HTR-8/SVneo (cell line): ENCODE data around the gene GBX1.

Experiments
- DNase-seq: peaks from one replicate; pipeline ENCODE4 v3.0.0; 2011; ENCODE audit warnings: low spot score, mixed read lengths; ENCODE audit not compliant: insufficient read length
- FAIRE-seq: peaks from 2 replicates; lab custom pipeline; 2011; peaks lifted over from hg19 to GRCh38; lab: Jason Lieb, UNC

The GBX1 gene

GRCh38 chr7:151195616-151196450, 28.3 kb upstream of the GBX1 start:
- FAIRE-seq: no peak
- DNase-seq: no peak

GRCh38 chr7:151194188-151194587, 26.7 kb upstream of the GBX1 start:
- no peak for FAIRE-seq
- DNase-seq: no peak

DNA sequence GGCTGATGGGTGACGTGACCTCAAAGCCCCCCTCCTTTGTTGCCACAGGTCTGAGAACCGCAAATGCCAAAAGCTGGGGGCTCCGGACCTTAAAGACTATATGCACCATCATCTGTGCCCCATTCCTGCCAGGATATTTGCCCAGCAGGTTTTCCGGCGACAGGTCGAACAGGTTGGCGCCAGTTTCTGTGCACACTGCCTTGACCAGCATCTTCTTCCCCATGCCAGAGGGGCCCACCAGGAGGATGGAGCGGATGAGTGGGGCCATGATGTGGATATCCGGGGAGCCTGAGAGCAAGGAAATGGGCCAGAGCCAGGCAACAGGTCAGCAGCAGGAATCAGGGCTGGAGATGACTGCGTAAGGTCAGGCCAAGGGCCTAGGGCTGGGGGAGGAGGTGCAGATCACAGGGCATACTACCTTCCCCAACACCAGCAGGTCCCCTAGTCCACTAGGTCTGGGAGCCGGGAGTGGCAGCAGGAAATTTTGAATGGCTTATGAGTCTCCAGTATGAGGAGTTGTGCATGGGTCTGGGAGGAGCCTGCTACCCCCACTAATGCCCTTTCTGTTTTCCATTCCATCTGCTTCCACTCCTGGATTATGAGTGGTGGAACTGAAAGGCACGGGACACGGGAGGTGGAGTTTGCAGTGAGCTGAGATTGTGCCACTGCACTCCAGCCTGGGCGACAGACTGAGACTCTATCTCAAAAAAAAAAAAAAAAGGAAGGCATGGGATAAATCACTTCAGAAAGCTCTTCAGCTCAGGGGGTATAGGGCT, 25.9 kb upstream of the GBX1 start:
- FAIRE-seq: no peak
- no peak for DNase-seq

DNA sequence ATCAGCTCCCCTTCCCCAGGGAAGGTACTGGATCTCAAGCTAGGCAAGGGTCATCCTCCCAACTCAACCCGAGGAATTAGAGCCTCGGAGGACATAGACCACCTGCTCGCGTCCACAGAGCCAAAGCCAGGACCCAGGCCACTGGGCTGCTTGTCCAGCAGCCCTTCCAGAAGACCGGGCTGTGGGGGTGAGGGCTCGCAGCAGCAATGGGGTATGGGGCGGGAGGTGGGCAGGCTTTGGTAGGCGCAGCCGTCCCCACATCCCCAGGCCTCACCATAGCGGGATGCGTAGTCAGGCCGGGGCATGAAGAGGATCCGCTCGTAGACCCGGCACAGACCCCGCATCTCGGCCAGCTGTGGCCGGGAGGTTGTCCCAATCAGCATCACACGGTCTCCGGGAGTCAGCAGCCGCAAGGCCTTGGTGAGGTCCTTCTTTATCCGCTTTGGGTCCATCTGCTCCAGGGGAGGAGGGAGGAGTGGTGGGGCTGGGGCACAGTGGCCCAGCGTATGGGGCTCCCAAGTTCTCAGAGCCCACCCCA, 24.6 kb upstream of the GBX1 start:
- no peak for FAIRE-seq
- DNase-seq: no peak

DNA sequence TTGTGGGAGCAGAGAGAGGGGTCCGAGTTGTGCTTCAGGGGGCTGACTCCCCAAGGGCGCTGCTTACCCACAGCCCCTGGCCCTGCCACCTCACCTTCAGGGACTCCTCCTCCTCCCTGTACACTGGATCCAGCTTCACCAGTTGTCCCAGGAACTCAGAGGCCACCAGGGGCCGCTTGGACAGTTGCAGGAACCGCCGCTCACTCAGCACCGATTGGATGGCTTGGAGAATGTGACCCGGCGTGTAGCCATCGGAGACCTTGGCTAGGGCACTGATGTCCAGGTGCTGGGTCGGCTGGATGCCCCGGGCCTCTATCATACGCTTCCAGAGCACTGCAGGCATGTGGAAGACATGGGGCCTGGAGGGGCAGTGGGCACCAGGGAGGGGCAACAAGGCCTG, 24.1 kb upstream of the GBX1 start:
- FAIRE-seq: no peak

GRCh38 chr7:151189038-151189437, 21.5 kb upstream of the GBX1 start:
- no peak for DNase-seq
- FAIRE-seq: no peak

More for the DNA sequence above, 24.1 kb upstream of the GBX1 start:
- DNase-seq: no peak

DNA sequence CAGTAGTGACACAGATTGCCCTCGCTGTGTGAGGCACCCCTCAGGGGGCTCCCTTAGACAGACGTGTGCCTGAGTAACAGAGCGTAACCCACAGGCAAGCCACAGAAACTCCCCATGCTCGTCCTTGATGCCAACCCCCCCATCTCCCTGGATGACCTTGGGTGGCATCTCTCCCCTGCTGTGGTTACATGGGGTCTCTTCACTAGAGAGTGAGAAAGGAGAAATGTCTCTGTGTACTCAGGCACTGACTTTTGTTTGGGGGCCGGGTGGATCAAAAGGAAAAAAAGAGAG, 20.7 kb upstream of the GBX1 start:
- FAIRE-seq (no peak), DNase-seq (no peak)

DNA sequence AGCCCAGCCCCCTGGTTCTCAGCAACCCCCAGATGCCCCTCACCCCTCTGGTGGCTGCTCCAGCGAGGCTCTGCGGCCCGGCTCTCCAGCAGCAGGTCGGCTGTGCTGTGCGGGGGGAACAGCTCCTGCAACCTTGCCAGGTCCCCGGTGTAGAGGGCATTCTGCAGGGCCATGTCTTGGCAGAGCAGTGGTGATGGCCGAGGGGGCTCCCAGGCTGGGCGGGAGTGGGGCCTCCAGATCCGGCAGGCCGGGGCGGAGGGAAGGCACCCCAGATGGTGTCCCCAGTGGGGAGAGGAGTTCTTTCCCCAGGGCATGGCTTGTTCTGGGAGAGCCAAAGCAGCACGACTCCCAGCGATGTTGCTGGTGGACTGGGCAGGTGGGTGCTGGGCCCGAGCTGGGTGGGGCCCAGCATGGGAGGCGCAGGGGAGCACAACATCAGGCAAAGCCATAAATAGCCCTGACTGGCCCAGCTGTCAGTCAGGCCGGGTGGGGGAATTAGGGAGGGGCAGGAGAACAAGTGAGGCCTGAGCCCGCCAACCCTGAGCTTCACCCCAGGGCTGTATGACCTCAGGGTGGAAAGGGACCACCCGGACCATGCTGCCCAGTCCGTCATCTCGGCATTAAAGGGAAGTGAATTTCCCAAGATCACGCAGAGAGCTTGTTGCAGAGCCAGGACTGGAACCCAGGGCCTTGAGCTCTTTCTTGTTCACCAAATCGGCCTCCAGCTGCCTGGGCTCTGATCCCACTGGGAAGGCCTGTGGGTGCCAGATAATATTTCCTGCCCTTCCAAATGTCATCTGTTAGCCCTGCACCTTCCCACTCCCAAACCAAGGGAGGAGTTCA, 20.1 kb upstream of the GBX1 start:
- FAIRE-seq: no peak
- DNase-seq: no peak

DNA sequence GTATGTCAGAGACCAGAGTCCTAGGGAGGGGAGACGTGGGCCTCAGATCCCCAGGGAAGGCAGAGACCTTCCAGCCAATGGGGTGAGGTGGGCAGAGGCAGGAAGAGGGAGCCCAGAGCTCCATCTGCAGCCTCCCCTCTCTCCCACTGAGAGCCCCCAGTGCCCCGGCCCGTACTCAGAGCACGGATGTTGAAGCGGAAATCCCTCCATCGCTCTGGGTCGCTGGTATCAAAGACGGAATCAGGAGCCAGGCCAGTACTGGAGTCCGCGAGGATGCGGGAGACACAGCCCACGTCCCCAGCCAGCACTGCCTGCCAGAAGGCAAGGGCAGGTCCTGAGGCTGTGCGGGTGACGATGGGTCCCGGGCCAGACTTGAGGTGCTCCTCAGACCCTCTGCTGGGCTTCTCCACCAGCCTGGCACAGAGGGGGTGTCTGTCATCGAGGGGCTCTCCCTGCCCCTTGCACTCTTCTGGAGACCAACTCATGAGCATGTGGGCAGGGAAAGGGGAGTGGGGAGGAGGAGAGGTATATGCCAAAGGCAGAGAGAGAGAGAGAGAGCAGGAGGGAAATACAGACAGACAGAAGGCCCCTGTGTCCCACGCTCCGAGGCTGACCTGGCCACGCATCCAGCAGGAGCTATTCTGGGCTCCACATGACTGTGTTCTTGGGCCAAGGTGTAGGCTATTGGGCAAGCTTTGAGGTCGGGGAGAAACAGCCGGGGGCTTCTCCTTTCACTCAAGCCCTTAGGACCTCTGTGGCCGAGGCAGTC, 19.3 kb upstream of the GBX1 start, which contains the start of gene ASB10:
ASB10 (minus strand) TSS at position 611 of the 769 bp plus-strand sequence; CDS start at position 491, 120 bp downstream.
- FAIRE-seq (no peak), DNase-seq (no peak)

DNA sequence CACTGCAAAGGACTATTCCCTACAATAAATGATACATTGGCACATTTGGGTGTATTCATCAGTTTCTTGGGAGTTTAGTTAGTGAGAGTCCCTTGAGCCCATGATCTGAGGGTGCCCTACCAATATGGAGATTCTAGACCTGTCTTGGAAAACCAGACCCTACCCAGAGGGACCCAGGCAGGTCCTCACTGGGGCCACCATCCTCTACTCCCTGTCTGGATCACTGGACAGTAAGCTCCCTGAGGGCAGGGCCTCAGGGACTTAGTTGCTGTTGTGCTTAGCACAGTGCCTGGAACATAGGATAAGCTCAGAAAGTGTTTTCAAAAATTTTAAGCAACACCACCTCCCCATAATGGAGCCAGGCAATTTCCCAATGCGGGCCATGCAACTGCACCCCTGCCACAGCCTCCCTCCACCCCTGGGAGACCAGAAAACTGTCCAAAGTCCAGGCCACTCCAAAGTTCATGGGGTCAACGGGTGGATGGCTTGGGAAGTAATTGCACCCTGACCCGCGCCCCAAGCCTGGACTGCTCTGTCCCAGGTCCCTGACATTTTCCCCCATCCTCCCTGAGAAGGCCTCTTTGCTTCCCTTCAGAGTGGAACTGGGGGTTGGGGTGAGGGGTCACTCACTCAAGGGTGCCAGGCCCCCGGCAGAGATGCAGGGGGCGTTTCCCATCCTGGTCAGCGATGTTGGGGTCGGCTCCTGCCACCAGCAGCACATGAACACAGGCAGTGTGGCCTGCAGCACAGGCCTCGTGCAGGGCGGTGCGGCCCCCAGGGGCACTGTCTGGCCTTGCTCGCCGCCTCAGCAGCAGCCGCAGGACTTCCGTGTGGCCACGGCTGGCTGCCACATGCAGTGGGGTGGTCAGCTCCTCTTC, 18.5 kb upstream of the GBX1 start:
- no peak for DNase-seq
- no peak for FAIRE-seq

- no peak for FAIRE-seq
- no peak for DNase-seq
These were observed 13.5 kb upstream of the GBX1 start for GRCh38 chr7:151181011-151181431.

- FAIRE-seq (no peak), DNase-seq (no peak)
These were observed 12.5 kb upstream of the GBX1 start for GRCh38 chr7:151179946-151180345.

GRCh38 chr7:151179287-151179860, 11.9 kb upstream of the GBX1 start:
- no peak for FAIRE-seq
- DNase-seq: no peak

- DNase-seq (no peak), FAIRE-seq (no peak)
These were observed 11.3 kb upstream of the GBX1 start for GRCh38 chr7:151178831-151179230.

GRCh38 chr7:151178236-151178635, 10.7 kb upstream of the GBX1 start:
- DNase-seq (no peak), FAIRE-seq (no peak)

- DNase-seq (no peak), FAIRE-seq (no peak)
These were observed 9.8 kb upstream of the GBX1 start for GRCh38 chr7:151177310-151177709.

DNA sequence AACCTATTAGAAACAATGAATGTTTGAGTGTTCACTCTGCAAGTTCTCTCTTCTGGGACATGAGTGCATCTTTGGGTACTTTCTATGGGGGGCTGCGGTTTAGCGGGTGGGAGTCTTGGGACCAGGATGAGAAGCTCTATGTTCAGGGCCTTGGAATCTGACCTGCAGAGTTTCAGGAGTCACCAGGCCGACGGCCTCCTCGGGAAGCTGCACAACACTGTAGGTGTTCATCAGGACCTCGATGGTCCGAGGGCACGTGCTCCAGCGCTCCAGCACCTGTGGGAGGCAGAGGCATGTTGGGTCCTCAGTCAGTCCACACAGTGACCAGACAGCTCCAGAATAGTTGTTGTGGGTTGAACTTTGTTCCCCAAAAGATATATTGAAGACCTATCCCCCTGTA, 8.9 kb upstream of the GBX1 start:
- no peak for DNase-seq
- FAIRE-seq: no peak

- FAIRE-seq (no peak), DNase-seq (no peak)
These were observed 8.4 kb upstream of the GBX1 start for GRCh38 chr7:151175793-151176311.
